HCT116 (cell line): Measurements from ENCODE around the gene AVP. TPM values are rescaled to one million over a fixed set of nuclear protein-coding genes. Genes with fewer than 3 reads are reported as not detected.
A peak's percentile ranks its signal among the peaks of the same experiment; 100 is the strongest.

ENCODE experiments used
- ATAC-seq: fragments of 200-7000 bp; cut with Tn5 transposase; 2 replicates; pipeline ENCODE4 v1.9.1; 2020; ENCODE audit warnings: mild to moderate bottlenecking, moderate library complexity
- BruUV-seq: library from RNA; stranded (reverse); fragments of 400-500 nt; replicated peaks from 2 replicates; lab custom pipeline; 2021; lab: Mats Ljungman, UMichigan
- CTCF ChIA-PET: fragments of 300-600 bp; sonication (Branson Sonifier 250); formaldehyde crosslinking; loops from one replicate; lab custom pipeline; 2021; ENCODE audit warnings: antibody characterized with exemption; lab: Charles Lee
- POLR2A ChIA-PET: fragments of 300-600, 350-600 bp; sonication (Branson Sonifier 250); formaldehyde crosslinking; loops from one replicate; lab custom pipeline; 2021; ENCODE audit warnings: antibody characterized with exemption; lab: Charles Lee
- RAD21 ChIA-PET, 2 experiments: fragments of 300-600 bp; sonication (Branson Sonifier 250); formaldehyde crosslinking; loops; one replicate each; lab custom pipeline; 2023; ENCODE audit warnings: low total read pairs in 2 of 2; ENCODE audit not compliant: uncharacterized antibody in 2 of 2, unreplicated experiment in 2 of 2, low non-redundant PET in 1 of 2; lab: Charles Lee
- DNase-seq: peaks from one replicate; pipeline ENCODE4 v3.0.0-alpha.2; 2010; ENCODE audit warnings: low read depth, low spot score
- H2AFZ ChIP-seq: fragments of 200-600 bp; shearing (Covaris generic), sonication (generic); 2 replicates; pipeline ENCODE4 v1.6.1; 2017; ENCODE audit warnings: low read depth, mixed run types, mixed read lengths, antibody characterized with exemption, low read length; ENCODE audit not compliant: poor library complexity, severe bottlenecking
- H3K27ac ChIP-seq: 2 replicates; pipeline ENCODE4 v1.5.1; 2012; ENCODE audit warnings: low read depth, low read length
- H3K27me3 ChIP-seq: fragments of 200-600 bp; sonication (generic); 2 replicates; pipeline ENCODE4 v1.6.1; 2016; ENCODE audit warnings: mixed run types, low read length, mixed read lengths; ENCODE audit not compliant: insufficient read depth
- H3K36me3 ChIP-seq, 2 experiments: fragments of 200-500 bp in 1 of 2; fragments of 200-600 bp in 1 of 2; sonication (Bioruptor generic) in 1 of 2; sonication (generic) in 1 of 2; 2 replicates each; pipeline versions ENCODE4 v1.5.1 to v1.6.1; 2014 to 2016; ENCODE audit warnings: low read length in 2 of 2, inconsistent platforms in 1 of 2, mixed read lengths in 1 of 2, mixed run types in 1 of 2; ENCODE audit not compliant: insufficient read depth in 2 of 2, control insufficient read depth in 1 of 2
- H3K4me1 ChIP-seq, 2 experiments: fragments of 200-600 bp in 1 of 2; sonication (generic) in 1 of 2; 2 replicates each; pipeline versions ENCODE4 v1.5.1 to v1.6.1; 2012 to 2017; ENCODE audit warnings: low read length in 2 of 2, inconsistent platforms in 1 of 2, mild to moderate bottlenecking in 1 of 2, mixed read lengths in 1 of 2, mixed run types in 1 of 2, moderate library complexity in 1 of 2; ENCODE audit not compliant: insufficient read depth in 2 of 2, control insufficient read depth in 1 of 2
- H3K4me2 ChIP-seq: fragments of 200-600 bp; sonication (generic); 2 replicates; pipeline ENCODE4 v1.6.1; 2017; ENCODE audit warnings: mixed run types, low read length, mixed read lengths
- H3K4me3 ChIP-seq, 2 experiments: fragments of 200-600 bp in 1 of 2; sonication (generic) in 1 of 2; replicated peaks in 1 of 2; 2 replicates each; pipeline ENCODE4 v1.5.1; 2011 to 2016; ENCODE audit warnings: low read length in 2 of 2, control low read depth in 1 of 2, low read depth in 1 of 2, mild to moderate bottlenecking in 1 of 2, mixed read lengths in 1 of 2, mixed run types in 1 of 2
- H3K79me2 ChIP-seq: fragments of 200-600 bp; sonication (generic); 2 replicates; pipeline ENCODE4 v1.6.1; 2017; ENCODE audit warnings: mild to moderate bottlenecking, mixed run types, low read length, moderate library complexity, mixed read lengths; ENCODE audit not compliant: insufficient read depth
- H3K9ac ChIP-seq: fragments of 200-600 bp; sonication (generic); 2 replicates; pipeline ENCODE4 v1.6.1; 2016; ENCODE audit warnings: low read length, mixed read lengths
- H3K9me2 ChIP-seq: fragments of 200-600 bp; sonication (generic), shearing (Covaris generic); 2 replicates; pipeline ENCODE4 v1.6.1; 2017; ENCODE audit warnings: mixed run types, mild to moderate bottlenecking, moderate library complexity; ENCODE audit not compliant: insufficient read depth
- H3K9me3 ChIP-seq, 2 experiments: fragments of 200-500 bp in 1 of 2; fragments of 200-600 bp in 1 of 2; sonication (Bioruptor generic) in 1 of 2; sonication (generic) in 1 of 2; 2 replicates each; pipeline ENCODE4 v1.6.1; 2014 to 2017; ENCODE audit warnings: low read length in 2 of 2, mixed read lengths in 2 of 2, inconsistent platforms in 1 of 2, low read depth in 1 of 2, mild to moderate bottlenecking in 1 of 2, mixed run types in 1 of 2, moderate library complexity in 1 of 2; ENCODE audit not compliant: control insufficient read depth in 1 of 2, insufficient read depth in 1 of 2
- H4K20me1 ChIP-seq: fragments of 200-600 bp; sonication (generic), shearing (Covaris generic); 2 replicates; pipeline ENCODE4 v1.6.1; 2017; ENCODE audit warnings: mixed run types, mild to moderate bottlenecking, moderate library complexity; ENCODE audit not compliant: insufficient read depth
- EZH2phosphoT487 ChIP-seq: fragments of 200-600 bp; IDR thresholded peaks from 2 replicates; pipeline ENCODE4 v1.6.1; 2018; ENCODE audit warnings: antibody characterized with exemption, borderline replicate concordance
- intact Hi-C: fragments of 100-400 bp; cut with micrococcal nuclease; formaldehyde crosslinking; loops from 2 replicates; pipeline ENCODE4 v1.10.0; 2022
- total RNA-seq: library from RNA; stranded (reverse); gene quantifications from one replicate; pipeline ENCODE4 v1.2.1, GENCODE V29; 2021; ENCODE audit not compliant: unreplicated experiment
- TF ChIP-seq, protein P1 (sequence below): IDR thresholded peaks from 2 replicates; pipeline ENCODE4 v1.6.1; 2012; ENCODE audit warnings: low read depth

AVP gene
- total RNA-seq, 1 experiment from 2014 or later: not detected

DNA sequence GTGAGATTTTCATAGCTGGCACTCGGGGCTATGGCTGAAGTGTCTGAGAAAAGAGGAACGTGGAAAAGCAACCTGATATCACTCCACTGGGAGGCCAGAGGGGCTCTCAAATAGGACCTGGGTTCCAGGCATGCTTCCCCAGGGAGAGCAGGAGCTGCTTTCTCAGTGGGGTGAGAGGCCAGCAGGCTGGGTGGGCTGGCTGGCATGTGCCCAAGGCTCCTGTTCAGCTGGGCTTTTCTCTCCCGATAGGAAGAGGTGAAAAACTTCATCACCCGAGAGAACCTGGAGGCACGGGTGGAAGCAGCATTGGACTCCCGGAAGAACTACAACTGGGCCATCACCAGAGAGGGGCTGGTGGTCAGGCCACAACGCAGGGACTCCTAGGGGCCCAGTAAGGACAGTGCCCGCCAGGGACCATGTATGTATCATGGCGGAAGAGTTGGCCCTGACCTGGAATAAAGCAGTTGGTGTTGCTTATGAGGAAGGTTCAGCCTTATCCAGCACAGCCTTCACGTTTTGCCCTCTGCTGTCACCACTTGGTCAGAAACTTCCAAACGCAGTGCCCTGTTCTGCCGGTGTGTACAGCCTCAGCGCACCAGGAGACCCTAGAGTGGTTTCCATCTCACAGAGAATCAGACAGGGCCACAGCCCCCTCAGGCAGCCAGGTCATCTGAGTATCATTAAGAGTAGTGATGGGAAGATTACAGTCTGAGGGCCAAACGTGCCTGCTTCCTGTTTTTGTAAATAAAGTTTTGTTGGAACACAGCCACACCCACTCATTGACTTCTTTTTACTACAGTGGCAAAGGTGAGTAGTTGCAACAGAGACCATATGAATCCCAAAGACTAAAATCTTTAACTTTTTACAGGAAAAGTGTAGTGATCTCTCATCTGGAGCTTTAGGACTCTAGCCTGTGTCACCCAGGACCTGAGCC is 36.8 kb downstream of the AVP start:
- H3K4me3 ChIP-seq: peak overlapping the region; percentile 73 to 97

More for the DNA sequence above, 36.8 kb downstream of the AVP start:
- intact Hi-C loops: no loop called here
- Histone ChIP-seq H4K20me1 (no peaks in the 10 kb centered on the region), H3K36me3 (peaks cover 5 to 13% of the 10 kb centered on the region in 2 experiments; a peak in 2 of 4 replicates), H3K4me2 (peak overlapping the region; percentile 97), H3K27me3 (no peaks in the 10 kb centered on the region), H2AFZ (no peak overlapping the region), H3K9ac (no peak overlapping the region), H3K4me1 (peaks cover 0 to 25% of the 10 kb centered on the region in 2 experiments; a peak in 3 of 4 replicates), H3K9me2 (no peaks in the 10 kb centered on the region), H3K27ac (no peak overlapping the region), H3K9me3 (no peaks in the 10 kb centered on the region), H3K79me2 (peaks cover 27% of the 10 kb centered on the region)
- no peak for ATAC-seq
- DNase-seq: no peak
- TSS peak; percentile 56 for BruUV-seq
- RAD21 ChIA-PET: interaction anchor here in 1 of 2 experiments (0.6 kb wide), 1 partner anchor 93 kb away, joined by 4 read pairs; no protein-coding TSS in a partner anchor
- CTCF ChIA-PET: interaction anchor here (0.9 kb wide), 1 partner anchor 229 kb away, joined by 3 read pairs; no protein-coding TSS in a partner anchor
- TF ChIP-seq, protein P1, sequence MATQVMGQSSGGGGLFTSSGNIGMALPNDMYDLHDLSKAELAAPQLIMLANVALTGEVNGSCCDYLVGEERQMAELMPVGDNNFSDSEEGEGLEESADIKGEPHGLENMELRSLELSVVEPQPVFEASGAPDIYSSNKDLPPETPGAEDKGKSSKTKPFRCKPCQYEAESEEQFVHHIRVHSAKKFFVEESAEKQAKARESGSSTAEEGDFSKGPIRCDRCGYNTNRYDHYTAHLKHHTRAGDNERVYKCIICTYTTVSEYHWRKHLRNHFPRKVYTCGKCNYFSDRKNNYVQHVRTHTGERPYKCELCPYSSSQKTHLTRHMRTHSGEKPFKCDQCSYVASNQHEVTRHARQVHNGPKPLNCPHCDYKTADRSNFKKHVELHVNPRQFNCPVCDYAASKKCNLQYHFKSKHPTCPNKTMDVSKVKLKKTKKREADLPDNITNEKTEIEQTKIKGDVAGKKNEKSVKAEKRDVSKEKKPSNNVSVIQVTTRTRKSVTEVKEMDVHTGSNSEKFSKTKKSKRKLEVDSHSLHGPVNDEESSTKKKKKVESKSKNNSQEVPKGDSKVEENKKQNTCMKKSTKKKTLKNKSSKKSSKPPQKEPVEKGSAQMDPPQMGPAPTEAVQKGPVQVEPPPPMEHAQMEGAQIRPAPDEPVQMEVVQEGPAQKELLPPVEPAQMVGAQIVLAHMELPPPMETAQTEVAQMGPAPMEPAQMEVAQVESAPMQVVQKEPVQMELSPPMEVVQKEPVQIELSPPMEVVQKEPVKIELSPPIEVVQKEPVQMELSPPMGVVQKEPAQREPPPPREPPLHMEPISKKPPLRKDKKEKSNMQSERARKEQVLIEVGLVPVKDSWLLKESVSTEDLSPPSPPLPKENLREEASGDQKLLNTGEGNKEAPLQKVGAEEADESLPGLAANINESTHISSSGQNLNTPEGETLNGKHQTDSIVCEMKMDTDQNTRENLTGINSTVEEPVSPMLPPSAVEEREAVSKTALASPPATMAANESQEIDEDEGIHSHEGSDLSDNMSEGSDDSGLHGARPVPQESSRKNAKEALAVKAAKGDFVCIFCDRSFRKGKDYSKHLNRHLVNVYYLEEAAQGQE: no peak
- no peak for TF ChIP-seq EZH2phosphoT487
- POLR2A ChIA-PET: no interaction called here
